H1 (cell line): ENCODE data around the gene IFT122.

Experiments used
- EZH2 ChIP-seq: fragments of 200-600 bp; sonication (generic); IDR thresholded peaks from 2 replicates; pipeline ENCODE4 v1.7.1; 2012; ENCODE audit warnings: low read depth, mild to moderate bottlenecking, moderate library complexity, low read length, inconsistent platforms; ENCODE audit not compliant: severe bottlenecking
- POLR2A ChIP-seq, 2 experiments: IDR thresholded peaks; 1 replicate in 1 of 2; 2 replicates in 1 of 2; pipeline ENCODE4 v1.6.1; 2011; ENCODE audit warnings: low read depth in 2 of 2, low read length in 2 of 2, mild to moderate bottlenecking in 2 of 2; ENCODE audit errors: control extremely low read depth in 1 of 2
- POU5F1 ChIP-seq: IDR thresholded peaks from 2 replicates; pipeline ENCODE4 v1.6.1; 2011; ENCODE audit warnings: low read depth, mild to moderate bottlenecking, low read length, moderate library complexity
- RFX5 ChIP-seq: IDR thresholded peaks from 2 replicates; pipeline ENCODE4 v1.6.1; 2011; ENCODE audit warnings: low read depth, low read length, improper control_type of control experiment, borderline replicate concordance
- TF ChIP-seq, protein P1 (sequence below): IDR thresholded peaks from 2 replicates; pipeline ENCODE4 v1.6.1; 2011; ENCODE audit warnings: low read length, improper control_type of control experiment
- TF ChIP-seq, protein P2 (sequence below), 3 experiments: IDR thresholded peaks; 1 replicate in 2 of 3; 2 replicates in 1 of 3; pipeline versions ENCODE4 v1.5.1 to v1.6.1; 2011; ENCODE audit warnings: low read length in 3 of 3, mild to moderate bottlenecking in 3 of 3, inconsistent platforms in 2 of 3, low read depth in 1 of 3, moderate library complexity in 1 of 3; ENCODE audit not compliant: insufficient read depth in 1 of 3; ENCODE audit errors: control extremely low read depth in 1 of 3

DNA sequence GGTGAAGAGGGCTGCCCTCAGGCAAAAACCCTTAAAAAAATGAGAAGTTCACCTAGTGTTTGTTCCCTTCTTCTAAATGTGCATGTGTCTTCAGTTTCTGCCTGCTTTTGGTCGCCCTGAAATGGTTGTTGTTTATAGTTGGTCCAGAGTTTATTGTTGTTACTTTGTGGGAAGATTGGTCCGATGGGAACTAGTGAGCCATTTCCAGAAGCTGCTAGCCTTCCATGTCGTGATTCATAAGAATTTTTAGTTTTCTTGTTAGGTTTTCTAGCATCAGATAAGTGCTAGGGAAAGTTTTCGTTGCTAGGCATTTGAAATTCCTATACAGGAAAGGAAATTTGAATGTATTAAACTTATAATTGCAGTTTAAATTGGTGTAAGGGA, 33.7 kb downstream of the IFT122 start:
- TF ChIP-seq POU5F1 (no peak), RFX5 (no peak), POLR2A (IDR thresholded peaks at IDR 0.05; ENCODE audit: control extremely low read depth in 1 of 2, low read depth in 2 of 2, low read length in 2 of 2) (no peak), EZH2 (no peak)
- TF ChIP-seq, protein P1, sequence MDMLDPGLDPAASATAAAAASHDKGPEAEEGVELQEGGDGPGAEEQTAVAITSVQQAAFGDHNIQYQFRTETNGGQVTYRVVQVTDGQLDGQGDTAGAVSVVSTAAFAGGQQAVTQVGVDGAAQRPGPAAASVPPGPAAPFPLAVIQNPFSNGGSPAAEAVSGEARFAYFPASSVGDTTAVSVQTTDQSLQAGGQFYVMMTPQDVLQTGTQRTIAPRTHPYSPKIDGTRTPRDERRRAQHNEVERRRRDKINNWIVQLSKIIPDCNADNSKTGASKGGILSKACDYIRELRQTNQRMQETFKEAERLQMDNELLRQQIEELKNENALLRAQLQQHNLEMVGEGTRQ, result no peak
- TF ChIP-seq, protein P2, sequence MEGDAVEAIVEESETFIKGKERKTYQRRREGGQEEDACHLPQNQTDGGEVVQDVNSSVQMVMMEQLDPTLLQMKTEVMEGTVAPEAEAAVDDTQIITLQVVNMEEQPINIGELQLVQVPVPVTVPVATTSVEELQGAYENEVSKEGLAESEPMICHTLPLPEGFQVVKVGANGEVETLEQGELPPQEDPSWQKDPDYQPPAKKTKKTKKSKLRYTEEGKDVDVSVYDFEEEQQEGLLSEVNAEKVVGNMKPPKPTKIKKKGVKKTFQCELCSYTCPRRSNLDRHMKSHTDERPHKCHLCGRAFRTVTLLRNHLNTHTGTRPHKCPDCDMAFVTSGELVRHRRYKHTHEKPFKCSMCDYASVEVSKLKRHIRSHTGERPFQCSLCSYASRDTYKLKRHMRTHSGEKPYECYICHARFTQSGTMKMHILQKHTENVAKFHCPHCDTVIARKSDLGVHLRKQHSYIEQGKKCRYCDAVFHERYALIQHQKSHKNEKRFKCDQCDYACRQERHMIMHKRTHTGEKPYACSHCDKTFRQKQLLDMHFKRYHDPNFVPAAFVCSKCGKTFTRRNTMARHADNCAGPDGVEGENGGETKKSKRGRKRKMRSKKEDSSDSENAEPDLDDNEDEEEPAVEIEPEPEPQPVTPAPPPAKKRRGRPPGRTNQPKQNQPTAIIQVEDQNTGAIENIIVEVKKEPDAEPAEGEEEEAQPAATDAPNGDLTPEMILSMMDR (IDR thresholded peaks at IDR 0.05; ENCODE audit: control extremely low read depth in 1 of 3, insufficient read depth in 1 of 3, low read depth in 1 of 3, low read length in 3 of 3), result no peak
